PC-3 (cell line): ENCODE results near the gene CYGB.

Source experiments
- CTCF ChIP-seq: fragments of 300-600 bp; sonication (generic); conservative IDR thresholded peaks from 2 replicates; pipeline ENCODE4 v1.5.1; 2017; ENCODE audit warnings: antibody characterized with exemption, low read depth, mild to moderate bottlenecking, low read length
- EZH2 ChIP-seq: fragments of 300-600 bp; sonication (generic); IDR thresholded peaks from one replicate; pipeline ENCODE4 v1.6.1; 2017; ENCODE audit warnings: antibody characterized with exemption, mild to moderate bottlenecking, low read length; ENCODE audit not compliant: unreplicated experiment
- EZH2phosphoT487 ChIP-seq: fragments of 300-600 bp; sonication (generic); IDR thresholded peaks from 2 replicates; pipeline ENCODE4 v1.6.1; 2018; ENCODE audit warnings: mild to moderate bottlenecking, antibody characterized with exemption, low read length, borderline replicate concordance

- TF ChIP-seq CTCF: no peak
- TF ChIP-seq EZH2phosphoT487: no peak
- no peak for TF ChIP-seq EZH2
Observed at GRCh38 chr17:76480632-76481031, 56.9 kb downstream of the CYGB start.
